Psoas muscle (tissue), 8 donors: Measurements from ENCODE around the gene KCNG2. TPM values are rescaled to one million over a fixed set of nuclear protein-coding genes. Genes with fewer than 3 reads are reported as not detected.
A peak's percentile ranks its signal among the peaks of the same experiment; 100 is the strongest.

Experiments used
- ATAC-seq, 4 donors: fragments of 200-7000 bp; cut with Tn5 transposase; one replicate each; pipeline ENCODE4 v1.9.1; 2020; ENCODE audit warnings: moderate library complexity in 3 of 4, mild to moderate bottlenecking in 2 of 4
- DNase-seq, 2 donors: peaks; one replicate each; pipeline ENCODE4 v3.0.0-alpha.2; 2020
- H3K27ac ChIP-seq: fragments of 200-600 bp; one replicate; pipeline ENCODE4 v1.8.0; 2022
- H3K27me3 ChIP-seq, 3 donors: fragments of 200-600 bp in 1 of 3; one replicate each; pipeline versions ENCODE4 v1.6.1 to v1.8.0; 2013 to 2022; ENCODE audit warnings: low read length in 2 of 3, mild to moderate bottlenecking in 2 of 3, moderate library complexity in 1 of 3; ENCODE audit not compliant: insufficient read depth in 3 of 3
- H3K36me3 ChIP-seq, 2 donors: fragments of 200-600 bp in 1 of 2; one replicate each; pipeline versions ENCODE4 v1.6.1 to v1.8.0; 2013 to 2022; ENCODE audit warnings: low read depth in 1 of 2, mild to moderate bottlenecking in 1 of 2, moderate library complexity in 1 of 2; ENCODE audit not compliant: insufficient read depth in 1 of 2
- H3K4me1 ChIP-seq: fragments of 200-600 bp; one replicate; pipeline ENCODE4 v1.8.0; 2022
- H3K4me3 ChIP-seq: fragments of 200-600 bp; one replicate; pipeline ENCODE4 v1.8.0; 2022; ENCODE audit warnings: mild to moderate bottlenecking
- H3K9me3 ChIP-seq: fragments of 200-600 bp; one replicate; pipeline ENCODE4 v1.8.0; 2022
- CTCF ChIP-seq: fragments of 200-600 bp; IDR thresholded peaks from one replicate; pipeline ENCODE4 v1.8.0; 2022; ENCODE audit warnings: antibody characterized with exemption
- WGBS, 3 donors: extraction: QIAGEN DNeasy Blood & Tissue Kit; methylation state at CpG; one replicate each; pipeline versions ENCODE4 v1.1.6 to v1.1.7; 2013; 5-methylcytosine and 5-hydroxymethylcytosine counted together
- intact Hi-C, 2 donors: fragments of 100-400 bp; cut with DNase I; formaldehyde crosslinking; loops; one replicate each; pipeline versions ENCODE4 v1.11.0 to v1.14.2; 2022
- polyA plus RNA-seq, 3 donors: library from polyadenylated mRNA; stranded (reverse); fragments of 200-250 nt; gene quantifications; one replicate each; pipeline ENCODE4 v1.2.3, GENCODE V29; 2013
- total RNA-seq, 4 donors: library from RNA; stranded (reverse); fragmentation: NEBNext Ultra II Directional in 2 of 4; extraction: Animal tissue kit (Norgen Biotek cat#: 25700) in 2 of 4; gene quantifications; one replicate each; pipeline versions ENCODE4 v1.2.1 to v1.2.4, GENCODE V29; 2021 to 2023
- donor health status: healthy with polysubstance abuse.
- donor health status: DM: no; HTN: no; CAD: no; lungs with moderate emphysema.
- donor health status: Bipolar disorder and iron deficiency.
- donor health status: healthy.
- donor health status: DM: yes; HTN: yes; CAD: no.
- donor health status: DM: no; HTN: no; CAD: no.
- donor health status: DM: no; HTN: no; CAD: no.
- donor health status: DM: yes; HTN: yes; CAD: no.

Gene KCNG2
- total and polyA plus RNA-seq, 7 donors, result 0.04 to 0.54 (median 0.27) TPM; not detected in 2

GRCh38 chr18:79936641-79937040 lies 138.9 kb downstream of the KCNG2 start:
- H3K27ac ChIP-seq, result no peak overlapping the region
- WGBS, 3 donors, result 93 to 95% (median 94%) methylated on average over 12 of the region's 12 CpGs
- H3K9me3 ChIP-seq, result peaks cover 11% of the 10 kb centered on the region
- intact Hi-C loops, result no loop called here
- no peak for TF ChIP-seq CTCF
- peaks cover 19% of the 10 kb centered on the region for H3K4me1 ChIP-seq
- DNase-seq (peak in 1 of 2 donors; percentile 31), ATAC-seq (no peak)
- peaks cover 0 to 6% of the 10 kb centered on the region in 2 donors for H3K36me3 ChIP-seq
- no peak overlapping the region for H3K4me3 ChIP-seq
- H3K27me3 ChIP-seq, result no peaks in the 10 kb centered on the region

- Histone ChIP-seq H3K4me3 (no peak overlapping the region), H3K9me3 (peaks cover 11% of the 10 kb centered on the region), H3K27ac (no peak overlapping the region), H3K36me3 (peaks cover 2 to 13% of the 10 kb centered on the region in 2 donors), H3K27me3 (no peaks in the 10 kb centered on the region), H3K4me1 (peaks cover 20% of the 10 kb centered on the region)
- no peak for TF ChIP-seq CTCF
- intact Hi-C loops, result no loop called here
- ATAC-seq, result no peak
- WGBS, 3 donors, result 95 to 96% (median 95%) methylated on average over 25 of the region's 25 CpGs
- no peak for DNase-seq
Observed at GRCh38 chr18:79937103-79937860, 139.5 kb downstream of the KCNG2 start.

GRCh38 chr18:79938196-79938595 lies 140.5 kb downstream of the KCNG2 start:
- Histone ChIP-seq H3K9me3 (peaks cover 3% of the 10 kb centered on the region), H3K4me3 (no peak overlapping the region), H3K27me3 (no peaks in the 10 kb centered on the region), H3K27ac (no peak overlapping the region), H3K4me1 (peaks cover 20% of the 10 kb centered on the region), H3K36me3 (peaks cover 4 to 22% of the 10 kb centered on the region in 2 donors)
- TF ChIP-seq CTCF, result no peak
- ATAC-seq (no peak), DNase-seq (peak in 1 of 2 donors; percentile 19)
- intact Hi-C loops, result no loop called here
- 88 to 91% (median 90%) methylated on average over 9 of the region's 9 CpGs for WGBS, 3 donors

- Histone ChIP-seq H3K9me3 (no peaks in the 10 kb centered on the region), H3K4me1 (peaks cover 20% of the 10 kb centered on the region), H3K27ac (no peak overlapping the region), H3K4me3 (no peak overlapping the region), H3K36me3 (peaks cover 4 to 24% of the 10 kb centered on the region in 2 donors), H3K27me3 (no peaks in the 10 kb centered on the region)
- intact Hi-C loops, result no loop called here
- TF ChIP-seq CTCF, result no peak
- ATAC-seq, result peak in 2 of 4 donors; percentile 62 to 66
- peak in 1 of 2 donors; percentile 39 for DNase-seq
- WGBS, 3 donors, result 43 to 53% (median 46%) methylated on average over 5 of the region's 5 CpGs
Observed at GRCh38 chr18:79939096-79939495, 141.4 kb downstream of the KCNG2 start.
